PC-3 (cell line): ENCODE data around the gene AFDN. TPM values are rescaled to one million over a fixed set of nuclear protein-coding genes. Genes with fewer than 3 reads are reported as not detected.

Experiments
- ATAC-seq: fragments of 200-7000 bp; cut with Tn5 transposase; 2 replicates; pipeline ENCODE4 v1.9.1; 2020; ENCODE audit warnings: mild to moderate bottlenecking, moderate library complexity
- BruUV-seq: library from RNA; stranded (reverse); fragments of 400-500 nt; replicated peaks from 2 replicates; lab custom pipeline; 2021; lab: Mats Ljungman, UMichigan
- CTCF ChIA-PET: fragments of 300-600 bp; sonication (Branson Sonifier 250); formaldehyde crosslinking; loops from one replicate; lab custom pipeline; 2022; ENCODE audit warnings: antibody characterized with exemption; lab: Charles Lee
- POLR2A ChIA-PET: fragments of 300-600 bp; sonication (Branson Sonifier 250); formaldehyde crosslinking; loops from one replicate; lab custom pipeline; 2022; ENCODE audit warnings: antibody characterized with exemption; ENCODE audit not compliant: unreplicated experiment; lab: Charles Lee
- DNase-seq: peaks from one replicate; pipeline ENCODE4 v3.0.0-alpha.2; 2015
- H2AFZ ChIP-seq: fragments of 300-600 bp; sonication (generic); 2 replicates; pipeline ENCODE4 v1.6.0; 2016; ENCODE audit warnings: antibody characterized with exemption, low read length
- H3F3A ChIP-seq: fragments of 300-600 bp; sonication (generic); one replicate; pipeline ENCODE4 v1.6.0; 2017; ENCODE audit warnings: antibody characterized with exemption, low read length, control low read depth, mild to moderate bottlenecking; ENCODE audit not compliant: unreplicated experiment
- H3K27ac ChIP-seq: fragments of 300-600 bp; sonication (generic); 2 replicates; pipeline ENCODE4 v1.5.1; 2016; ENCODE audit warnings: mild to moderate bottlenecking, low read length
- H3K27me3 ChIP-seq: fragments of 300-600 bp; sonication (generic); 2 replicates; pipeline ENCODE4 v1.6.1; 2016; ENCODE audit warnings: low read length, mixed read lengths
- H3K36me3 ChIP-seq: fragments of 300-600 bp; sonication (generic); 2 replicates; pipeline ENCODE4 v1.6.1; 2016; ENCODE audit warnings: low read depth, mixed run types, low read length, mixed read lengths
- H3K4me1 ChIP-seq: fragments of 300-600 bp; sonication (generic); 2 replicates; pipeline ENCODE4 v1.5.1; 2016; ENCODE audit warnings: low read length; ENCODE audit not compliant: insufficient read depth
- H3K4me2 ChIP-seq: fragments of 300-600 bp; sonication (generic); 2 replicates; pipeline ENCODE4 v1.6.0; 2016; ENCODE audit warnings: low read length
- H3K4me3 ChIP-seq: fragments of 300-600 bp; sonication (generic); 2 replicates; pipeline ENCODE4 v1.5.1; 2016; ENCODE audit warnings: mild to moderate bottlenecking, low read length, mixed read lengths
- H3K79me2 ChIP-seq: fragments of 300-600 bp; sonication (generic); 2 replicates; pipeline ENCODE4 v1.6.1; 2017; ENCODE audit warnings: low read length, mixed read lengths
- H3K9ac ChIP-seq: fragments of 300-600 bp; sonication (generic); 2 replicates; pipeline ENCODE4 v1.6.0; 2016; ENCODE audit warnings: mild to moderate bottlenecking, low read length
- H3K9me2 ChIP-seq: fragments of 300-600 bp; sonication (generic); replicated peaks from 2 replicates; pipeline ENCODE4 v1.6.1; 2016; ENCODE audit warnings: mixed run types, low read length, mixed read lengths
- H3K9me3 ChIP-seq: fragments of 300-600 bp; sonication (generic); 2 replicates; pipeline ENCODE4 v1.6.1; 2016; ENCODE audit warnings: low read length, mixed read lengths
- H4K20me1 ChIP-seq: fragments of 300-600 bp; sonication (generic); 2 replicates; pipeline ENCODE4 v1.6.1; 2016; ENCODE audit warnings: low read length, mixed read lengths
- CTCF ChIP-seq: fragments of 300-600 bp; sonication (generic); conservative IDR thresholded peaks from 2 replicates; pipeline ENCODE4 v1.5.1; 2017; ENCODE audit warnings: antibody characterized with exemption, low read depth, mild to moderate bottlenecking, low read length
- EZH2 ChIP-seq: fragments of 300-600 bp; sonication (generic); IDR thresholded peaks from one replicate; pipeline ENCODE4 v1.6.1; 2017; ENCODE audit warnings: antibody characterized with exemption, mild to moderate bottlenecking, low read length; ENCODE audit not compliant: unreplicated experiment
- EZH2phosphoT487 ChIP-seq: fragments of 300-600 bp; sonication (generic); IDR thresholded peaks from 2 replicates; pipeline ENCODE4 v1.6.1; 2018; ENCODE audit warnings: mild to moderate bottlenecking, antibody characterized with exemption, low read length, borderline replicate concordance
- intact Hi-C: fragments of 100-400 bp; cut with micrococcal nuclease; formaldehyde crosslinking; loops from 2 replicates; pipeline ENCODE4 v1.9.0; 2023
- total RNA-seq: library from RNA; depleted of rRNA; stranded (reverse); fragments of >200 nt; gene quantifications from 2 replicates; pipeline ENCODE4 v1.2.3, GENCODE V29; 2014

Gene AFDN
- total RNA-seq, 1 experiment from 2014 or later, result 37.1 TPM

GRCh38 chr6:167933847-167934246 is 107.1 kb downstream of the AFDN start:
- no peaks in the 10 kb centered on the region for H3K79me2 ChIP-seq
- H3K4me2 ChIP-seq, result no peak overlapping the region
- no peak overlapping the region for H3K27ac ChIP-seq
- no TSS peak for BruUV-seq
- DNase-seq (no peak), ATAC-seq (no peak)
- no peaks in the 10 kb centered on the region; the same call in 1 of the 2 replicates for H3K36me3 ChIP-seq
- ChIA-PET POLR2A (no interaction called here), CTCF (no interaction called here)
- H3F3A ChIP-seq, result peaks cover 4% of the 10 kb centered on the region
- no peak overlapping the region for H3K4me3 ChIP-seq
- H2AFZ ChIP-seq, result no peak overlapping the region
- intact Hi-C loops, result no loop called here
- H3K9ac ChIP-seq, result no peak overlapping the region
- no peaks in the 10 kb centered on the region for H3K9me3 ChIP-seq
- no peaks in the 10 kb centered on the region for H3K27me3 ChIP-seq
- peaks cover 7% of the 10 kb centered on the region; the same call in 1 of the 2 replicates for H4K20me1 ChIP-seq
- peaks cover 18% of the 10 kb centered on the region for H3K4me1 ChIP-seq
- H3K9me2 ChIP-seq, result no peaks in the 10 kb centered on the region
- TF ChIP-seq CTCF (no peak), EZH2phosphoT487 (no peak), EZH2 (no peak)

- POLR2A ChIA-PET, result no interaction called here
- Histone ChIP-seq H3F3A (peaks cover 3% of the 10 kb centered on the region), H3K9me2 (no peaks in the 10 kb centered on the region), H3K9ac (no peak overlapping the region), H3K9me3 (no peaks in the 10 kb centered on the region), H4K20me1 (peaks cover 7% of the 10 kb centered on the region; the same call in 1 of the 2 replicates), H3K4me3 (no peak overlapping the region), H3K27ac (no peak overlapping the region), H3K36me3 (no peaks in the 10 kb centered on the region; the same call in 1 of the 2 replicates), H2AFZ (no peak overlapping the region), H3K27me3 (no peaks in the 10 kb centered on the region), H3K4me1 (peaks cover 15% of the 10 kb centered on the region), H3K79me2 (no peaks in the 10 kb centered on the region), H3K4me2 (no peak overlapping the region)
- no peak for TF ChIP-seq EZH2
- BruUV-seq, result no TSS peak
- no peak for ATAC-seq
- no peak for DNase-seq
- CTCF ChIA-PET, result no interaction called here
- intact Hi-C loops, result no loop called here
These were observed 107.7 kb downstream of the AFDN start for GRCh38 chr6:167934426-167934864.

GRCh38 chr6:167936051-167936450 is 109.3 kb downstream of the AFDN start:
- CTCF ChIA-PET, result no interaction called here
- intact Hi-C loops, result no loop called here

More at GRCh38 chr6:167936051-167936450, 109.3 kb downstream of the AFDN start:
- Histone ChIP-seq H3K79me2 (no peaks in the 10 kb centered on the region), H3K27ac (no peak overlapping the region), H3K27me3 (no peaks in the 10 kb centered on the region), H3K36me3 (no peaks in the 10 kb centered on the region; the same call in 1 of the 2 replicates), H4K20me1 (no peaks in the 10 kb centered on the region), H3K9me2 (no peaks in the 10 kb centered on the region), H3K4me1 (no peaks in the 10 kb centered on the region), H3K9ac (no peak overlapping the region), H3K4me2 (no peak overlapping the region), H3F3A (no peaks in the 10 kb centered on the region), H3K4me3 (no peak overlapping the region), H2AFZ (no peak overlapping the region), H3K9me3 (no peaks in the 10 kb centered on the region)
- no peak for TF ChIP-seq EZH2phosphoT487
- TF ChIP-seq CTCF, result no peak
- TF ChIP-seq EZH2, result no peak
- BruUV-seq, result no TSS peak
- POLR2A ChIA-PET, result no interaction called here
- ATAC-seq, result no peak
- DNase-seq, result no peak
